Hypothalamus (tissue), 51 donors: Measurements from ENCODE around the gene DPYSL5.

Experiments
- DNase-seq, 51 donors: peaks; one replicate each; lab custom pipeline; 2025; lab: John Stamatoyannopoulos, UW

DPYSL5 gene

GRCh38 chr2:26840937-26841610, 6.9 kb upstream of the DPYSL5 start:
- DNase-seq = no peak

- DNase-seq = no peak
These were observed 4.9 kb upstream of the DPYSL5 start for GRCh38 chr2:26843041-26843440.

- no peak for DNase-seq
These were observed 2.9 kb upstream of the DPYSL5 start for GRCh38 chr2:26845021-26845420.

- DNase-seq = peak in 40 of 51 donors; percentile 22 to 88 (median 62)
These were observed 1.3 kb upstream of the DPYSL5 start for GRCh38 chr2:26846334-26847306.

- DNase-seq = peak in 7 of 51 donors; percentile 11 to 65 (median 29)
These were observed 651 bp upstream of the DPYSL5 start for GRCh38 chr2:26847307-26847654.

GRCh38 chr2:26848336-26849055, 564 bp downstream of the DPYSL5 start:
- DNase-seq = peak in 9 of 51 donors; percentile 24 to 61 (median 49)

- peak in 12 of 51 donors; percentile 16 to 56 (median 36) for DNase-seq
These were observed 1.4 kb downstream of the DPYSL5 start for GRCh38 chr2:26849056-26849999.

- peak in 4 of 51 donors; percentile 17 to 66 (median 22) for DNase-seq
These were observed 2.1 kb downstream of the DPYSL5 start for GRCh38 chr2:26850000-26850431.

GRCh38 chr2:26850505-26850904, 2.6 kb downstream of the DPYSL5 start:
- peak in 2 of 51 donors; percentile 24 to 66 for DNase-seq

- DNase-seq = peak in 5 of 51 donors; percentile 9 to 60 (median 29)
These were observed 4.7 kb downstream of the DPYSL5 start for GRCh38 chr2:26852405-26853306.

- DNase-seq = no peak
These were observed 5.8 kb downstream of the DPYSL5 start for GRCh38 chr2:26853751-26854150.

GRCh38 chr2:26854283-26854827, 6.4 kb downstream of the DPYSL5 start:
- no peak for DNase-seq

- no peak for DNase-seq
These were observed 7.5 kb downstream of the DPYSL5 start for GRCh38 chr2:26855466-26855865.

GRCh38 chr2:26859622-26860021, 11.7 kb downstream of the DPYSL5 start:
- DNase-seq = no peak

- no peak for DNase-seq
These were observed 12.4 kb downstream of the DPYSL5 start for GRCh38 chr2:26860211-26860850.

GRCh38 chr2:26861610-26862224, 13.8 kb downstream of the DPYSL5 start:
- DNase-seq = no peak

GRCh38 chr2:26864226-26864625, 16.3 kb downstream of the DPYSL5 start:
- no peak for DNase-seq
